GM19438 (cell line): ENCODE measurements around the gene SALL4.
"Not testable (repeated sequence)": the region's sequence is repeated elsewhere in the genome, so short reads cannot be mapped to it uniquely, and the experiment has no call there.

Source experiments
- ATAC-seq: cut with Tn5 transposase; IDR thresholded peaks from one replicate; pipeline ENCODE4 v1.9.1; 2021; ENCODE audit warnings: low read depth; ENCODE audit not compliant: unreplicated experiment

Gene SALL4

GRCh38 chr20:51802170-51802751 lies at the start of gene SALL4:
SALL4 (minus strand) TSS chr20:51802521; CDS start chr20:51802408, 113 bp downstream.
- no peak for ATAC-seq

GRCh38 chr20:51848346-51848745 lies 46.0 kb upstream of the SALL4 start:
- no peak for ATAC-seq

GRCh38 chr20:51840865-51841264 lies 38.5 kb upstream of the SALL4 start:
- ATAC-seq: no peak

- no peak for ATAC-seq
These were observed 35.6 kb upstream of the SALL4 start for GRCh38 chr20:51837876-51838420.

GRCh38 chr20:51837436-51837835 lies 35.1 kb upstream of the SALL4 start:
- ATAC-seq: no peak

GRCh38 chr20:51833326-51833725 lies 31.0 kb upstream of the SALL4 start:
- no peak for ATAC-seq

GRCh38 chr20:51832276-51832675 lies 30.0 kb upstream of the SALL4 start:
- ATAC-seq: no peak

- no peak for ATAC-seq
These were observed 29.5 kb upstream of the SALL4 start for GRCh38 chr20:51831866-51832265.

GRCh38 chr20:51830538-51830937 lies 28.2 kb upstream of the SALL4 start:
- ATAC-seq: no peak

- no peak for ATAC-seq
These were observed 26.4 kb upstream of the SALL4 start for GRCh38 chr20:51828762-51829161.

- ATAC-seq: no peak
These were observed 24.1 kb upstream of the SALL4 start for GRCh38 chr20:51826372-51826771.

GRCh38 chr20:51818479-51819008 lies 16.2 kb upstream of the SALL4 start:
- ATAC-seq: no peak

- not testable (repeated sequence) for ATAC-seq
These were observed 14.5 kb upstream of the SALL4 start for GRCh38 chr20:51816856-51817255.

- no peak for ATAC-seq
These were observed 13.2 kb upstream of the SALL4 start for GRCh38 chr20:51815383-51816076.

GRCh38 chr20:51812861-51813260 lies 10.5 kb upstream of the SALL4 start:
- ATAC-seq: no peak

GRCh38 chr20:51811514-51812128 lies 9.3 kb upstream of the SALL4 start:
- no peak for ATAC-seq

GRCh38 chr20:51811042-51811355 lies 8.7 kb upstream of the SALL4 start:
- no peak for ATAC-seq

- no peak for ATAC-seq
These were observed 8.1 kb upstream of the SALL4 start for GRCh38 chr20:51810155-51811041.

- ATAC-seq: no peak
These were observed 5.5 kb upstream of the SALL4 start for GRCh38 chr20:51807720-51808250.

GRCh38 chr20:51804754-51805153 lies 2.4 kb upstream of the SALL4 start:
- no peak for ATAC-seq
